GM21528 (cell line): ENCODE results near the gene QSER1.
"Not testable (repeated sequence)": the region's sequence is repeated elsewhere in the genome, so short reads cannot be mapped to it uniquely, and the experiment has no call there.

ENCODE experiments used
- ATAC-seq: cut with Tn5 transposase; IDR thresholded peaks from one replicate; pipeline ENCODE4 v1.9.1; 2021; ENCODE audit warnings: mild to moderate bottlenecking, moderate library complexity; ENCODE audit not compliant: unreplicated experiment, low FRiP score

QSER1 gene

DNA sequence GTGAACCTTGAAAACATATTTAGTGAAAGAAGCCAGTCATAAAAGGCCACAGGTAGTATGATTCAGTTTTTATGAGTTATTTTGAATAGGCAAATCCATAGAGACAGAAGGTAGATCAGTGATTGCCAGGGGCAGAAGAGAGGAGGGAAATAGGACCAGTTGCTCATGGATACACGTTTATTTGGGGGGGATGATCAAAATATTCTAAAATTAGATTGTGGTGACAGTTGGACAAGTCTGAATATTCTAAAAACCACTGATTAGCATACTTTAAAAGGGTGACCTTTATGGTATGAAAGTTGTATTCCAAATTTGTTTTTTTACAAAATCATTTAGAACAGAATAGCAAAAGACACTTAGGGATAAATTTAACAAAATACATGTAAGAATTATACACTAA is 28.6 kb downstream of the QSER1 start:
- ATAC-seq = no peak

DNA sequence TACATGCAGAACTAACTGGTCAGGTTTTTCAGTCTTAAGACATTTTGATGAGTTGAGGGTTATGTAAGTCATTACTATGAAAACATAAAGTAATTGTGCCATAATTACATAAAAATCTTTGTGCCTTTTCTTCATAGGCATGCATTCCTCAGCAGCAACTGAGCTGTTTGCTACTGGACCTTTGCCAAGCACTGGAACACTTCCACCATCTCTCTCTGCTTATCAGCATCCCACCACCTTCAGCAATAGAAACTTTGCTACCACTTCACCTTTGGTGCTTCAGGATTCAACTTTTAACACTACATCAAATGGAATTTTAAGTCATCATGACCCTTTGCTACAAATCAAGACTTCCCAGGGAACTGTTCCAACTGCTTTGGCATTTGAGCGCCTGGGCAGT is 39.0 kb downstream of the QSER1 start:
- no peak for ATAC-seq

DNA sequence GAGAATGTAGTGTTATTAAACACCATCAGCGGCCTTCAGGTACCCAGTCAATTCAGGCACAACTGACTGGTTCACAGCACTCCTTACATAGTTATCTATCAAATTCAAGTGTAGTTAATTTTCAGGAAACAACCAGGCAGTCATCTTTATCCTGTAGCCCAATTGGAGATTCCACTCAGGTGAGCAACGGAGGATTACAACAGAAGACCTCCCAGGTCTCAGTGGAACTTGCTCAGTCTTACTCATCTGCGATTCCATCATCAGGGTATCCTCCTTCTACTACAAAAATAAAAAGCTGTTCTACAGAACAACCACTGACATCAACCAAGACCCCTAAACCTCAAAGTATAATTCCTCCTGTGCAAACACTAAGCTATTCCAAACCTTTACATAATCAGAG is 39.6 kb downstream of the QSER1 start:
- no peak for ATAC-seq

DNA sequence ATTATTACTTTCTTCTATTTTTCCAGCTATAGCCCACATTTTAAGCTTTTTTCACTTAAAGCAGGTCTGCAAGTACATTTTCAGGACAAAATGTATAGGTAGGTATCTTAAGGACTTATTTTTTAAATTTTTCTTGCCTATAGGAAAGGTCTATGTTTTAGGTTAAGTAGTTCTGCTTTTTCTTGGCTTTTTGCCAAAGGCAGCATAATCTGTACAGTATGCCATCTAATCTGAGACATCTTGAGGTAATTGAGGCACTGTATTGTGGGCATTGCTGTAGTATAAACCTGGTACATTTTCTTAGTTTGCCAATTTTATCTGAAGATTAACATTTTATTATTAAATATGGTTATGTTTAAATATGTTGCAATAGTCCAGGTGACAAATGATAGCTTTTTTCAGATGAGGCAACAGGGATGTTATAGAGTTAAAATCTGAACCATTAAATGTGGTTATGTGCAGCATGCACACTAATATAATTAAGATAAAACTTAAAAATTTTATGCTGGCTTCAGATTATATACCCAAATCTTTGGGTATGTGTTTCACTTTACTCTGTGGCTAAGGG is 42.9 kb downstream of the QSER1 start:
- no peak for ATAC-seq

DNA sequence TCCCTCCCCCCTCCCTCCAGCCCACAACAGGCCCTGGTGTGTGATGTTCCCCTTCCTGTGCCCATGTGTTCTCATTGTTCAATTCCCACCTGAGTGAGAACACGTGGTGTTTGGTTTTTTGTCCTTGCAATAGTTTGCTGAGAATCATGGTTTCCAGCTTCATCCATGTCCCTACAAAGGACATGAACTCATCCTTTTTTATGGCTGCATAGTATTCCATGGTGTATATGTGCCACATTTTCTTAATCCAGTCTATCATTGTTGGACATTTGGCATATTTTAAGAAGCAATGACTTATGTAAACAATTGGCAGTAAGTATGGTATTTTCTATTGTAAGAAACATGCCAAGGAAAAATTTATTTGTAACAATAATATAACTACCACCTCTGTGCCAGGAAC is 43.6 kb downstream of the QSER1 start:
- not testable (repeated sequence) for ATAC-seq

DNA sequence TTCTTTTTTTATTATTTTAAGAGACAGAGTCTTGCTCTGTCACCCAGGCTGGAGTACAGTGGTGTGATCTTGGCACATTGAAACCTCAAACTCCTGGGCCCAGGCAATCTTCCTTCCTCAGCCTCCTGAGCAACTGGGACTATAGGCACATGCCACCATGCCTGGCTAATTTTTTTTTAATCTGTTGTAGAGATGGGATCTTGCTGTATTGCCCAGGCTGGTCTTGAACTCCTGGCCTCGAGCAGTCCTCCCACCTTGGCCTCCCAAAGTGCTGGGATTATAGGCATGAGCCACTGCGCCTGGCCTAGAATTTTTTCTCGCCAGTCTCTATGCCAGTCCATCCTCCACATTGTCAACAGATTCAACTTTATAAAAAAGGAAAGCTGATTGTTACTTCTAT is 44.7 kb downstream of the QSER1 start:
- not testable (repeated sequence) for ATAC-seq

DNA sequence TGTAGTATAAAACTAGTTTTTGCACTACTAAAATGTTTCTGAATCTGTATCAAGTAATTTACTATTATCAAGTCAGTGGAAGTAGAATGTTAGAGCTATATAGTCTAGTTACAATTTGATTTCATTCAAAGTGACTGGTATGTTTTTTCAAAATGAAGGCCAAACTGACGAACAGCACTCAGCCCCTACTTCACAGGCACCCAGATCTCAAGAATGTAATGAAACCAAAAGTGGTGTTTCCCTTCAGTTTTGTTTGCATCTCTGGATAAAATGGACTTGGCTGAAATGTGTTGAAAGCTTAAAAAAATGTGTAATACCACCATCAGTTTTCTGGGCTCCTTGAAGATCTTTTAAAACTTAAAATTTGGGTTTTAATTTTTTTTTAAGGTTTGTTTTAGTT is 46.4 kb downstream of the QSER1 start:
- no peak for ATAC-seq

DNA sequence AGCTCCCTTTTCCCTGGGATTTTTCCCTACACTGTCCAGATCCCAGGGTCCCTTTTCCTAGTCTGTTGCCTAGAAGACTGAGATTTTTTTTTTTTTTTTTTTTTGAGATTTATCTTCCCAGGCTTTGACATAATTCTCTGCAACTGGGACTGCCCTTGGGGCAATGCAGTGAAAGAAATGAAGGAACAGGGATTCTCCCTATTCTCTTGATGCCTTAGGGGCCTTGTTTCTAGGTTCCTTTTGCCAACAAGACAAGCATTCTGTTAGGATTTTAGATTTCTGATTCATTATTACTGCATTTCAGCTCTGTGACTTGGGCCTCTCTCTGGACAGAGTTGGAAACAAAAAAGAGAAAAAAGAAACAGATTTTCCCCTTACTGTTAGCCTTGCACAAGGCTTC is 47.3 kb downstream of the QSER1 start:
- no peak for ATAC-seq

DNA sequence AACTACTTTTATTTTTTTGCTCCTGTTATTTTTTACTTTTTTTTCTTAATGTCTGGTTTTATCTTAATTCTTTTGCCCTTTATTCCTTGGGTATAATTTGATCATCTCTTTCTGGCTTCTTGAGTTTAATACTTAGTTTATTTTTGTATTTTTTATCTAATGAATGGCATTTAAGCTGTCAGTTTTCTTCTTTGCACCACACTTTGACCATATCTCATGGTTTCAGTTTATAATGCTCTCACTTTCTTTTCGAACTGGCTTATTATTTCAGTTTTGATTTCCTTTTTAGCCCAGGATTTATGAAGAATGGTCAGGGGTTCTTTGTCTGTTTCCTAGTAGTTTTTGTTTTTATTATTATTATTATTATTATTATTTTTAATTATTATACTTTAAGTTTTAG is 48.3 kb downstream of the QSER1 start:
- no peak for ATAC-seq

DNA sequence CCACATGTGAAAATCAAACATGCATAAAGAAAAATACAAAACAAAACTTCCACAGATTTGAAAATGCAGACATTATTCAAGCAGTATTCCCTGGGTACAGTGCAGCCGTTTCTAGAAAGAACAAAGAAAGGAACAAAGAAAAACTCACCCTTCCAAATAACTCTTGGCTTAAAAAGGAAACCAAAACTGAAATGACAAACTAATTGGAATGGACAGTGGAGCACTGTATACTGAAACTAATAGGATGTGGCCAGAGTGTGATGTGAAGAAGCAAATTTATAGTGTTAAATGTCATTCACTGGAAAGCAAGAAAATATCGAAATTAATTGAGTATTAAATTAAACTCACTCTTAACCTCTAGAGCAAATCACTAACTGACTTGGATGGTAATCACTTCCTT is 55.4 kb downstream of the QSER1 start:
- ATAC-seq = no peak

DNA sequence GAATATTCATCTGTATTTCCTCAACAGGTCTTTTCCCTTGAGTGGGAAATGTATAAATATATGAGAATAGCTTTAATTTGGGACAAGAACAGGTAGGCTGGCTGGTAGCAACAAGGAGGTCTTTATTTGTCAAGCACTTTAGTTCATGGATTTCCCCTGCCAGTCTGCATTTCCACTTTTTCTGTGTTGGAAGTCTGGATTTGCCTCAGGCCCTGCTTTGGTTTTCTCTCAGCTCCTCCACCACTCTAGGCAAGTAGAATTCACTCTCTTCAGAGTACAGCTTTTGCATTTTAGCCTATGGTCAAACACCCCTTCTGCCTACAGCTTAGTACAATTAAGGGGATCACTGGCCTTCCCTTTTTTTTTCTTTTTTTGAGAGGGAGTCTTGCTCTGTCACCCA is 57.1 kb downstream of the QSER1 start:
- no peak for ATAC-seq

DNA sequence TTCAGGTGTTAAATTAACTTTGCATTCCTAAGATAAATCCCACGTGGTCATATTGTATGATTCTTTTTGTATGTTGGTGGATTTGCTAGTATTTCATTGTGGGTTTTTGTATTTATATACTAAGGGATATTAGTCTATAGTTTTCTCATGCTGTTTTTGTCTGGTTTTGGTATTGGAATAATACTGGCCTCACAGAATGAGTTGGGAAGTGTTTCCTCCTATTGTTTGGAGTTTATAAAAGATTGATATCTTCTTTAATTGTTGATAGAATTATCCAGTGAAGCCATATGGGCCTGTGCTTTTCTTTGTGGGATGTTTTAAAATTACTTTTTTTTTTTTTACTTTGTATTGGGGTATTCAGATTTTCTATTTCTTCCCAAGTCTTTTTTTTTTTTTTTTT is 59.8 kb downstream of the QSER1 start:
- ATAC-seq = no peak

DNA sequence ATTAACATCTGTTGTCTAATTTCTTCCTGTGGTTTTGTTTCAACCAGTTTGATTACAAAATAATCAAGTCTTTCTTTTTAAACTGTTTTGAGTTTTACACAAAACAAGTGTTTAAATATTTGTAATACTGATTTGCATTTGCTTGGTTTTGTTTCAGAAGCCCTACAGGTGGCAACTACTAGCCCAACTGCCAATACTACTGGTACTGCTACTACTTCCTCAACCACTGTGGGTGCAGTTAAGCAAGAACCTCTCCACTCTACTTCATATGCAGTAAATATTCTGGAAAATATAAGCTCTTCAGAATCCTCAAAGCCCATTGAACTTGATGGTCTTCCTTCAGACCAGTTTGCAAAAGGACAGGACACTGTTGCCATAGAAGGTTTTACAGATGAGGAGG is 61.1 kb downstream of the QSER1 start:
- ATAC-seq = no peak

DNA sequence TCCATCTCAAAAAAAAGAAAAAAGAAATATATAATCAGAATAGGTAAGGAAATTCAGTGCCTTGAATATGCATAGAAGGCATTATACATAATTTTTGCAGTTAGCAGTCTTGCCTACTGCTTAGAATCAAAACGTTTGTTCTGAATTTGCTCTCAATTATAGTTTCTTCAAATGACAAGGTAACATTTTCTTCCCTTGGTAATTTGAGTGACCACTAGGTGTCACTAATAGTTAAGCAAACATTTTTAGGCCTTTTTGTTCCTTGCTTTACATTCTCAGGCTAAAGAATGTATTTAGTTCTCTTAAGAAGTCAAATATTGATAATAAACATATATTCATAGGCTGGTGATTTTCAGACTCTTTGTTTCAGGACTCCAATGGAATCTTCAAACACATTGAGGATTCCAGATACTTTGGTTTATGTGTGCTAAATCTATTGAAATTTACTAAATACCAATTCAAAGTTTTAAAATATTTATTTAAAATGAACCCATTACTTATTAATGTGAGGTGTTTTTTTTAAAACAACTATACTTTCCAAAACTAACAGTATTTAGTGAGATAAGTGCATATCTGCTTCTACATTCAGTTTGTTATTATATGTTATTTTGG is 68.0 kb downstream of the QSER1 start:
- ATAC-seq = no peak

DNA sequence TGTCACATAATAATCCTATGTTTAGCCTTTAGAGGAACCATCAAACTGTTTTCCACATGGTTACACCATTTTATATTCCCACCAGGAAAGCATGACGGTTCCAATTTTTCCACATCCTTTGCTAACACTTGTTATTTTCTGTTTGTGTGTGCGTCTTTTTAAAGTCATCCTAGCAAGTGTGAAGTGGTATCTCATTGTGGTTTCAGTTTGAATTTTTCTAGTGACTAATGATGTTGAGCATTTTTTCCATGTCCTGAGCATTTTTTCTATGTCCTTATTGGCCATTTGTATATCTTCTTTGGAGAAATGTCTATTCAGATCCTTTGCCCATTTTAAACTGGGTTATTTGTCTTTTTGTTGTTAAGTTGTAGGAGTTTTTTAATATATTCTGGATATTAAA is 69.4 kb downstream of the QSER1 start:
- ATAC-seq = no peak

DNA sequence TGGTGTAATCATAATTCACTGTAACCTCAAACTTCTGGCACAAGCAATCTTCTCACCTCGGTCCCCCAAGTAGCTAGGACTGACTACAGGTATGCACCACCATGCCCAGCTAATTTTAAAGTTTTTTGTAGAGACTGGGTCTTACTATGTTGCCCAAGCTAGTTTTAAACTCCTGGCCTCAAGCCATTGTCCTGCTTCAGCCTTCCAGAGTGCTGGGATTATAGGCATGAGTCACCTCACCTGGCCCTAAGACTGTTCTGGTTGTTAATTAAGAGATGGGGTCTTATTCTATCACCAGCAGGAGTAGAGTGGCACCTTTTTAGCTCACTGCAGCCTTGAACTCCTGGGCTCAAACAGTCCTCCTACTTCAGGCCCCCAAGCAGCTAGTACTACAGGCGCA is 71.1 kb downstream of the QSER1 start:
- ATAC-seq = no peak

DNA sequence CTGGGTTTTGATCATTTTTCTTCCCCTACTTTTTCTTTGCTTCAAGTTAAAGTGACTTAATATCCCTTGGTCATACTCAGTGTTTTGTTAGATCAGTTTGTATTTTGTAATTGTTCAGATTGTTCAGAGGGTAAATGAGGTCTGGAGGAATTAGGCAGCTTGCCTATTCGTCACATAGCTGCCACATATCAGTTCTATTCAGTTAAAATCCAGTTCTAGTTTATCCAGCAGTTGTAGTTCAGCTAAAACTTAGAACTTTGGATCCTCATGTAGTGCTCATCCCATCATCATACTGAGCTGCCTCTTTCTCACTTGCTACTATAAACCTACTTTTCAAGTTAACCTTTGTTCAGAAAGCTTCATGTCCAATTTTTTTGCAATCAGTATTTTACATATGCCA is 75.9 kb downstream of the QSER1 start:
- no peak for ATAC-seq

DNA sequence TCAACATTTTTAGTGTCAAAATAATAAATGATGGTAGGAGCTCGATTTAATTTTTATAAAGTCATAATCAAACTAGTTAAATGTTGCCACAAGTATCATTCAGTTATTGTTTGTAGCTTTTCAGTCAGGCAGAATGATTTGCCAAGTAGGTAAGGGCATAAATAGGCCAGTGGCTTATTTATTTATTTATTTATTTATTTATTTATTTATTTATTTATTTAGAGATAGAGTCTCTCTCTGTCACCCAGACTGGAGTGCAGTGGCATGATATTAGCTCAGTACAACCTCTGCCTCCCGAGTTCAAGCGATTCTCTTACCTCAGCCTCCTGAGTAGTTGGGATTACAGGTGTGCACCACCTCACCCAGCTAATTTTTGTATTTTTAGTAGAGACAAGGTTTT is 79.6 kb downstream of the QSER1 start:
- ATAC-seq = not testable (repeated sequence)

DNA sequence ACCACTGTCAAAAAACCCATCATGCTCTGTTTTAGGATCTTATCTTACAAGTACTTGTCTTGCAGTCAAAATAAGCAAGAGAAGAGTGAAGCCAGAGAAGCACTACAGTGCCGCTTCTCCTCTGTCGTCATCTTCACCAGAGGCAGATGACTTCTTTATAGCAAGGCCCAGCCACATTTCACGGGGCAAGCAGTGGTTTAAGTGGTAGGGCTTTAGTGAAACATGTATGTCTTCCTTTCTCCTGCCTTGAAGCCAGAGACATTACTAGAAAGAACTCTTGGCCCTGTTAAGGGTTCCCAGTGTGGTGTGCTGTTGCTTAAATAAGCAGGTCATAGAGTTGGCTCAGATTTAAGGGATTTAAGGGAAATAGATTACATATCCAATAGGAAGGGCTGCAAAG is 80.2 kb downstream of the QSER1 start:
- ATAC-seq = no peak

DNA sequence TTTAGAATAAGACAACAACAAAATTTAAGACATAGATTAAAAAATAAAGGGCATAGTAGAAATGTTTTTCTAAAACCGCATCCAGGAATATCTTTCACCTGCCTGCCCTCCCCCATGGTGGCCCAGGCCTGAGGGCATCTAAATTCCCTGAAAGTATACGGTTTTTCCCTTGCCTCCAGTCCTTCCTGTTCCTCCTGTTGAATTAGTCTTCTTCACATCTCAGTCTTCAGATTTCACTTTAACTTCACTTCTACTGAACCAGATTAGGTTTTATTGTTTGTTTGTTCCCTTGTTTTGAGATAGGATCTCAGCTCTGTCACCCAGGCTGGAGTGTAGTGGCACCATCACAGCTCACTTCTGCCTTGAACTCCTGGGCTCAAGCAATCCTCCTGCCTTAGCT is 90.0 kb downstream of the QSER1 start:
- ATAC-seq = no peak

DNA sequence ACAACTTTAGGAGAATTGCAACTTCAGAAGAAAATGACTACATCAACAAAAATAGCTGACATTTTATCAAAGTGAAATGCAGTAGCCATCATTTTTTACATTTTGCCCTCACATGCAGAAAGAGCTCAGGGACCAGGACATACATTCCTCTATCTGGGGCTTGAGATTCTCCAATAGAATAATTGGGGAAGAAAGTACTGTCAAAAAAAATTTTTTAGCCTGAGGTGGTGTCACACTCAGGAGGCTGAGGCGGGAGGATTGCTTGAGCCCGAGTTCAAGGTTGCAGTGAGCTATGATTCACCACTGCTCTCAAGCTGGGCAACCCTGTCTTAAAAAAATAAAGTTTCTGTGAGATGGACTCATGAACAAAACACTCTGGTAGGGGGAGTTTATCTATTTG is 90.9 kb downstream of the QSER1 start:
- ATAC-seq = no peak

DNA sequence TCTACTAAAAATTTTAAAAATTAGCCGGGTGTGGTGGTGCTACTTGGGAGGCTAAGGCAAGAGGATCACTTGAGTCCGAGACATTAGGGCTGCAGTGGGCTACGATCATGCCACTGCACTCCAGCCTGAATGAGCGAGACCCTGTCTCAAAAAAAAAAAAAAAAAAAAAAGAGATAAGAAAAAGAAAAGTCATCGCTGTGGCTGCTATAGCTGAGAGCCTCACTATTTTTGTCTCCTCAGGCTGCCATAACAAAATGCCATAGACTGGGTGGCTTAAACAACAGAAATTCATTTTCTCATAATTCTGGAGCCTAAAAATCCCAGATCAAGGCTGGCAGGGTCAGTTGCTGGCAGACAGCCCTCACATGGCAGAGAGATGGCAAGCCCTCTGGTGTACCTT is 93.0 kb downstream of the QSER1 start:
- ATAC-seq = no peak

DNA sequence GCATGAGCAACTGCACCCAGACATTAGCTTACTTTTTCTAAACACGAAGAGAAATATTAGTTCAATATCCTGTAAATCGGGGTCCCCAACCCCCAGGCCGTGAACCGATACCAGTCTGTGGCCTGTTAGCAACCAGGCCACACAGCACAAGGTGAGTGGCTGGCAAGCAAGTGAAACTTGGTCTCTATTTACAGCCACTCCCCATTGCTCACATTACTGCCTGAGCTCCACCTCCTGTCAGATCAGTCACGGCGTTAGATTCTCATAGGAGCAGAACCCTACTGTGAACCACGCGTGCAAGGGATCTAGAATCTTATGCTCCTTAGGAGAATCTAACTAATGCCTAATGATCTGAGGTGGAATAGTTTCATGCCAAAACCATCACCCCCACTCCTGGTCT is 95.2 kb downstream of the QSER1 start:
- no peak for ATAC-seq
